SK-N-SH treated with all-trans-retinoic acid at 6 μM for 48 hours (cell line): ENCODE measurements around the gene SLC12A7.

Experiments
- ATAC-seq: fragments of 200-7000 bp; cut with Tn5 transposase; 3 replicates; pipeline ENCODE4 v1.9.1; 2020; ENCODE audit warnings: mild to moderate bottlenecking, moderate library complexity
- BACH2 ChIP-seq: fragments of 250-450 bp; sonication (Bioruptor Pico); IDR thresholded peaks from 2 replicates; pipeline ENCODE4 v1.9.0; 2021; ENCODE audit warnings: mild to moderate bottlenecking, borderline replicate concordance
- CSDC2 ChIP-seq: fragments of 250-450 bp; sonication (Bioruptor Pico); IDR thresholded peaks from 2 replicates; pipeline ENCODE4 v1.5.0; 2020; ENCODE audit warnings: mild to moderate bottlenecking, moderate library complexity
- GLIS3 ChIP-seq: fragments of 250-450 bp; sonication (Bioruptor Pico); IDR thresholded peaks from 2 replicates; pipeline ENCODE4 v1.5.0; 2020; ENCODE audit warnings: mild to moderate bottlenecking, moderate library complexity
- ISL1 ChIP-seq: fragments of 250-450 bp; sonication (Bioruptor Pico); IDR thresholded peaks from 2 replicates; pipeline ENCODE4 v2.1.2; 2022; ENCODE audit warnings: mild to moderate bottlenecking, moderate library complexity
- OSR1 ChIP-seq: fragments of 250-450 bp; sonication (Bioruptor Pico); IDR thresholded peaks from 2 replicates; pipeline ENCODE4 v1.8.0; 2022; ENCODE audit warnings: moderate library complexity, mild to moderate bottlenecking, inconsistent platforms
- PPARA ChIP-seq: fragments of 250-450 bp; sonication (Bioruptor Pico); IDR thresholded peaks from 2 replicates; pipeline ENCODE4 v1.5.0; 2020; ENCODE audit warnings: mild to moderate bottlenecking, borderline replicate concordance
- RARB ChIP-seq: fragments of 250-450 bp; sonication (Bioruptor Pico); IDR thresholded peaks from 2 replicates; pipeline ENCODE4 v1.8.0; 2021; ENCODE audit warnings: mild to moderate bottlenecking, moderate library complexity
- TCF4 ChIP-seq: fragments of 250-450 bp; sonication (Bioruptor Pico); IDR thresholded peaks from 2 replicates; pipeline ENCODE4 v1.8.0; 2021; ENCODE audit warnings: mild to moderate bottlenecking, moderate library complexity, borderline replicate concordance
- TOX ChIP-seq: fragments of 250-450 bp; sonication (Bioruptor Pico); IDR thresholded peaks from 2 replicates; pipeline ENCODE4 v1.8.0; 2021; ENCODE audit warnings: mild to moderate bottlenecking, moderate library complexity, borderline replicate concordance
- ZC3H10 ChIP-seq: fragments of 250-450 bp; sonication (Bioruptor Pico); IDR thresholded peaks from 2 replicates; pipeline ENCODE4 v1.5.1; 2021; ENCODE audit warnings: mild to moderate bottlenecking, moderate library complexity
- ZFP3 ChIP-seq: fragments of 250-450 bp; sonication (Bioruptor Pico); IDR thresholded peaks from 2 replicates; pipeline ENCODE4 v1.5.0; 2020; ENCODE audit warnings: mild to moderate bottlenecking, moderate library complexity
- ZFP30 ChIP-seq: fragments of 450-650 bp; formaldehyde crosslinking; IDR thresholded peaks from 2 replicates; pipeline ENCODE4 v1.5.0; 2022; ENCODE audit warnings: mild to moderate bottlenecking, moderate library complexity
- ZNF565 ChIP-seq: fragments of 450-650 bp; formaldehyde crosslinking; conservative IDR thresholded peaks from 2 replicates; pipeline ENCODE4 v1.5.0; 2020; ENCODE audit warnings: low read depth, mild to moderate bottlenecking, moderate library complexity
- TF ChIP-seq, protein P1 (sequence below): fragments of 250-450 bp; sonication (Bioruptor Pico); IDR thresholded peaks from 2 replicates; pipeline ENCODE4 v1.8.0; 2020; ENCODE audit warnings: mild to moderate bottlenecking, moderate library complexity, borderline replicate concordance
- TF ChIP-seq, protein P2 (sequence below): fragments of 250-450 bp; sonication (Bioruptor Pico); IDR thresholded peaks from 2 replicates; pipeline ENCODE4 v1.5.0; 2020; ENCODE audit warnings: mild to moderate bottlenecking, moderate library complexity
- TF ChIP-seq, protein P3 (sequence below): fragments of 250-450 bp; sonication (Bioruptor Pico); IDR thresholded peaks from 2 replicates; pipeline ENCODE4 v1.5.1; 2020; ENCODE audit warnings: low read depth, mild to moderate bottlenecking, moderate library complexity
- TF ChIP-seq, protein P4 (sequence below): fragments of 250-450 bp; sonication (Bioruptor Pico); IDR thresholded peaks from 2 replicates; pipeline ENCODE4 v1.8.0; 2021; ENCODE audit warnings: low read depth, mild to moderate bottlenecking, moderate library complexity, borderline replicate concordance

The SLC12A7 gene

DNA sequence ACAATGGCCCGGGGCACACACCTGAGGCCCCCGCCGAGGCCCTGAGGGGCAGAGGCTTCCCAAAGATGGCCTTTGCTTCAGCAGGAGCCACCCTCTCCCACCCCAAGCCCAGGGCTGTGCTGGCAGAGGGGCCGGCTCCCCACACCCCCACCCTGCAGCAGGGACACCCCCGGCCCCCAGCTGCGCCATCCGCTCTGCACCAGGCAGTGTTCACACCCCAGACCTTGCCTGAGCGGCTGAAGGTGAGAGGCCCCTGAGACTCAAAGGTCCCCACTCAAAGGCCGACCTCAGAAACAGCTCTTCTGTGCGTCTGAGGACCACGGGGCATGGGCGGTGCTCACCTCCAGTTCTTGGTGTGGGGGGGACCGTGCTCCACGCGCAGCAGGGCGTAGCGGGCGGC is 37.6 kb downstream of the SLC12A7 start (continued):
- TF ChIP-seq ZC3H10 (CRISPR knock-in tag) (no peak), ZNF565 (CRISPR knock-in tag) (no peak), CSDC2 (no peak), OSR1 (no peak), ISL1 (CRISPR knock-in tag) (no peak), TOX (no peak), BACH2 (no peak), PPARA (no peak), ZFP3 (CRISPR knock-in tag) (no peak)
- TF ChIP-seq, protein P1, sequence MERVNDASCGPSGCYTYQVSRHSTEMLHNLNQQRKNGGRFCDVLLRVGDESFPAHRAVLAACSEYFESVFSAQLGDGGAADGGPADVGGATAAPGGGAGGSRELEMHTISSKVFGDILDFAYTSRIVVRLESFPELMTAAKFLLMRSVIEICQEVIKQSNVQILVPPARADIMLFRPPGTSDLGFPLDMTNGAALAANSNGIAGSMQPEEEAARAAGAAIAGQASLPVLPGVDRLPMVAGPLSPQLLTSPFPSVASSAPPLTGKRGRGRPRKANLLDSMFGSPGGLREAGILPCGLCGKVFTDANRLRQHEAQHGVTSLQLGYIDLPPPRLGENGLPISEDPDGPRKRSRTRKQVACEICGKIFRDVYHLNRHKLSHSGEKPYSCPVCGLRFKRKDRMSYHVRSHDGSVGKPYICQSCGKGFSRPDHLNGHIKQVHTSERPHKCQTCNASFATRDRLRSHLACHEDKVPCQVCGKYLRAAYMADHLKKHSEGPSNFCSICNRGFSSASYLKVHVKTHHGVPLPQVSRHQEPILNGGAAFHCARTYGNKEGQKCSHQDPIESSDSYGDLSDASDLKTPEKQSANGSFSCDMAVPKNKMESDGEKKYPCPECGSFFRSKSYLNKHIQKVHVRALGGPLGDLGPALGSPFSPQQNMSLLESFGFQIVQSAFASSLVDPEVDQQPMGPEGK (CRISPR knock-in tag), result no peak

DNA sequence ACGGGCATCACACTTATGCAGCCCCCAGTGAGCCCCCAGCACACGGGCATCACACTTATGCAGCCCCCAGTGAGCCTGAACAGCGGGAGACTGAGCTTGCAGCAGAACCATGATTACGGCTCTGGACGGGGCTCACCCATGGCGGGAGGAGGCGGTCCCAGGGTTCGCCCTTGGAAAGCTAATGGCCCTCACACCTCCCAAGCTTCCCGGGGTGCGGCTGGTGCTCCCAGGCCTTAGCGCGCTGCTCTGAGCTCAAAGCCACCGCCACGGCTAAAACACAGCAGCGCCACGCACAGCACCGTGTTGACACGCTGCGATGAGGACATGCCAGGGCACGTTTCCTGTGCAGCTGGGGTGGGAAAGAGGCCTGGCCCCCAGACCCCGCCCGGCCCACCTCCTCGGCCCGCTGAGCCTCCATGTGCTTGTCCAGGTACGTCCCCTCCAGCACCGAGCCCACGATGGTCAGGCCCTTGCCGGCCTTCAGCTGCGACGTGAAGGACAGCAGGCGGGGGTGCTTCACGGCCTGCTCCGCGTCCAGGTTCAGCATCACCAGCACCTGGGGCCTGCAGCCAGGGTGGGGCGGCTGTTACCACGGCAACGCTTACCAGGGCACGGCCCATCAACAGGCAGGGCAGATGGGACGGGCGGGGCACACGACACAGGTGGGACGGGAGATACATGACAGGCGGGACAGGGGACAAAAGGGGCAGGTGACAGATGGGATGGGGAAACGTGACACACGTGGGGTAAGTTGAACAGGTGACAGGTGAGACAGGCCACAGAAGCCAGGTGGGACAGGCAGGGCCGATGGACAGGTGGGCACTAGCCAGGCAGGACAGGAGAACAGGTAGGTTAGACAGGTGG is 38.4 kb downstream of the SLC12A7 start:
- ATAC-seq, result no peak
- TF ChIP-seq ZFP30 (CRISPR knock-in tag), result no peak
- TF ChIP-seq, protein P2, sequence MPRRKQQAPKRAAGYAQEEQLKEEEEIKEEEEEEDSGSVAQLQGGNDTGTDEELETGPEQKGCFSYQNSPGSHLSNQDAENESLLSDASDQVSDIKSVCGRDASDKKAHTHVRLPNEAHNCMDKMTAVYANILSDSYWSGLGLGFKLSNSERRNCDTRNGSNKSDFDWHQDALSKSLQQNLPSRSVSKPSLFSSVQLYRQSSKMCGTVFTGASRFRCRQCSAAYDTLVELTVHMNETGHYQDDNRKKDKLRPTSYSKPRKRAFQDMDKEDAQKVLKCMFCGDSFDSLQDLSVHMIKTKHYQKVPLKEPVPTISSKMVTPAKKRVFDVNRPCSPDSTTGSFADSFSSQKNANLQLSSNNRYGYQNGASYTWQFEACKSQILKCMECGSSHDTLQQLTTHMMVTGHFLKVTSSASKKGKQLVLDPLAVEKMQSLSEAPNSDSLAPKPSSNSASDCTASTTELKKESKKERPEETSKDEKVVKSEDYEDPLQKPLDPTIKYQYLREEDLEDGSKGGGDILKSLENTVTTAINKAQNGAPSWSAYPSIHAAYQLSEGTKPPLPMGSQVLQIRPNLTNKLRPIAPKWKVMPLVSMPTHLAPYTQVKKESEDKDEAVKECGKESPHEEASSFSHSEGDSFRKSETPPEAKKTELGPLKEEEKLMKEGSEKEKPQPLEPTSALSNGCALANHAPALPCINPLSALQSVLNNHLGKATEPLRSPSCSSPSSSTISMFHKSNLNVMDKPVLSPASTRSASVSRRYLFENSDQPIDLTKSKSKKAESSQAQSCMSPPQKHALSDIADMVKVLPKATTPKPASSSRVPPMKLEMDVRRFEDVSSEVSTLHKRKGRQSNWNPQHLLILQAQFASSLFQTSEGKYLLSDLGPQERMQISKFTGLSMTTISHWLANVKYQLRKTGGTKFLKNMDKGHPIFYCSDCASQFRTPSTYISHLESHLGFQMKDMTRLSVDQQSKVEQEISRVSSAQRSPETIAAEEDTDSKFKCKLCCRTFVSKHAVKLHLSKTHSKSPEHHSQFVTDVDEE (CRISPR knock-in tag), result no peak

DNA sequence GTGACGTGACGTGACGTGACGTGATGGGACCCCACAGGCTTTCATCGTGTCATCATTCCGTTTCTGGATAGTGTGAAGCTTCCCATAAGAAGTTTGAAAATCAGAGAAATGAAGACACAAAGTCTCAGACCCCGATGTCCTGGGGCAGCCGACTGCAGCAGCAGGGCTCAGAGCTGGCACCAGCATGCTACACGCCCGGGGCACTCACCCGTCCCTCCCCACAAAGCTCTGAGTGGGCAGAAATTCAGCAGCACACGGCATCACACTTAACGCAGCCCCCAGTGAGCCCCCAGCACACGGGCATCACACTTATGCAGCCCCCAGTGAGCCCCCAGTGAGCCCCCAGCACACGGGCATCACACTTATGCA is 42.2 kb downstream of the SLC12A7 start:
- TF ChIP-seq, protein P2 (CRISPR knock-in tag), result no peak
- TF ChIP-seq CSDC2 (no peak), ZNF565 (CRISPR knock-in tag) (no peak)
- ATAC-seq, result no peak

DNA sequence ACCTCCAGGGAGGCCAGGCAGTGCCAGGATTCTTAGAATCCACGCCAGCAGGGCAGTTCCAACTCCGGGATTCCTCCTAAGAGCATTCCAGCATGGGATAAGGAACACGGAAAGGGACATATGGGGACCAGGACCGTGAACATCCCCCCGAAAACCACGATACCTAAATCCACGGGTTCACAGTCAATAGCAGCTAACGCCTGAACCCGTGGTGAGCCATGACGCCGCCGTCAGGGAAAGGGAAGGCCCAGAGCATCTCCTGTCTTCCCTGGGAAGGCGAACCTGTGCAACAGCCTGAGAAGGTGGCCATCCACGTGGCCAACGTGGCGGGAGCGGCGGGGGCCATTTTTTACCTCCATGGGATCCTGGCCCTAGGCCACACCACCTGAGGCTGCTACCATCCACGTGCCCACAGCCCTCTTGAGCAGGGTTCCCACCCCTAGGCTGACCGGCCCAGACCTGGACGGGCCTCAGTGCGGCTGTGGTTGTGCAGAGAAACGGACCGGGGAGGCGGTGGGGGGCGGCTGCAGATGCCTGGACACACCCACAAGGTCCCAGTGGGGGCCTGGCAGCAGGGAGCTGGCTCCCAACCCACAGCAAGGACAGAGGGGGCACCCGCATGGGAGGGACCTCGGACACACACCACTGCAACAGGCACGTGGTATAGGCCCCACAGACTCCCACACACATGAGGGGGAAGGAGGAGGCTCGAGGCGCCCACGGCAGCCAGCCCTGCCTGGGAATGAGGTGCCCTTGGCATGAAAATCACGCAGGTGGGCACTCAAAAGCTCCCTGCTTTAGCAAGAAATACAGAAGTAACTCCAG is 42.8 kb downstream of the SLC12A7 start:
- ATAC-seq, result no peak
- TF ChIP-seq, protein P3, sequence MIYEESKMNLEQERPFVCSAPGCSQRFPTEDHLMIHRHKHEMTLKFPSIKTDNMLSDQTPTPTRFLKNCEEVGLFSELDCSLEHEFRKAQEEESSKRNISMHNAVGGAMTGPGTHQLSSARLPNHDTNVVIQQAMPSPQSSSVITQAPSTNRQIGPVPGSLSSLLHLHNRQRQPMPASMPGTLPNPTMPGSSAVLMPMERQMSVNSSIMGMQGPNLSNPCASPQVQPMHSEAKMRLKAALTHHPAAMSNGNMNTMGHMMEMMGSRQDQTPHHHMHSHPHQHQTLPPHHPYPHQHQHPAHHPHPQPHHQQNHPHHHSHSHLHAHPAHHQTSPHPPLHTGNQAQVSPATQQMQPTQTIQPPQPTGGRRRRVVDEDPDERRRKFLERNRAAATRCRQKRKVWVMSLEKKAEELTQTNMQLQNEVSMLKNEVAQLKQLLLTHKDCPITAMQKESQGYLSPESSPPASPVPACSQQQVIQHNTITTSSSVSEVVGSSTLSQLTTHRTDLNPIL (CRISPR knock-in tag), result no peak
- TF ChIP-seq OSR1, result no peak
- no peak for TF ChIP-seq BACH2
- no peak for TF ChIP-seq RARB (CRISPR knock-in tag)
- TF ChIP-seq, protein P1 (CRISPR knock-in tag), result no peak
- TF ChIP-seq, protein P4, sequence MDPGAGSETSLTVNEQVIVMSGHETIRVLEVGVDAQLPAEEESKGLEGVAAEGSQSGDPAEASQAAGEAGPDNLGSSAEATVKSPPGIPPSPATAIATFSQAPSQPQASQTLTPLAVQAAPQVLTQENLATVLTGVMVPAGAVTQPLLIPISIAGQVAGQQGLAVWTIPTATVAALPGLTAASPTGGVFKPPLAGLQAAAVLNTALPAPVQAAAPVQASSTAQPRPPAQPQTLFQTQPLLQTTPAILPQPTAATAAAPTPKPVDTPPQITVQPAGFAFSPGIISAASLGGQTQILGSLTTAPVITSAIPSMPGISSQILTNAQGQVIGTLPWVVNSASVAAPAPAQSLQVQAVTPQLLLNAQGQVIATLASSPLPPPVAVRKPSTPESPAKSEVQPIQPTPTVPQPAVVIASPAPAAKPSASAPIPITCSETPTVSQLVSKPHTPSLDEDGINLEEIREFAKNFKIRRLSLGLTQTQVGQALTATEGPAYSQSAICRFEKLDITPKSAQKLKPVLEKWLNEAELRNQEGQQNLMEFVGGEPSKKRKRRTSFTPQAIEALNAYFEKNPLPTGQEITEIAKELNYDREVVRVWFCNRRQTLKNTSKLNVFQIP, result no peak
- TF ChIP-seq TOX, result no peak
- no peak for TF ChIP-seq TCF4 (CRISPR knock-in tag)
- TF ChIP-seq ZC3H10 (CRISPR knock-in tag), result no peak
- TF ChIP-seq ZFP3 (CRISPR knock-in tag), result no peak
- no peak for TF ChIP-seq GLIS3 (CRISPR knock-in tag)
- TF ChIP-seq, protein P2 (CRISPR knock-in tag), result no peak
